Dendritic cell treated with granulocyte-macrophage colony-stimulating factor and Interleukin-4, amounts not matched to agents 40 ng/mL and 50 ng/mL, for 4 days (primary cell): ENCODE data around the gene ATXN7.

Experiments
- H3K27ac Mint-ChIP-seq: one replicate; pipeline ENCODE4 v1.8.0; 2022; ENCODE audit warnings: mild to moderate bottlenecking, mixed read lengths
- H3K27me3 Mint-ChIP-seq: one replicate; pipeline ENCODE4 v1.8.0; 2022; ENCODE audit warnings: mild to moderate bottlenecking, mixed read lengths
- H3K36me3 Mint-ChIP-seq: one replicate; pipeline ENCODE4 v1.8.0; 2022; ENCODE audit warnings: low read depth, mixed read lengths
- H3K4me1 Mint-ChIP-seq: one replicate; pipeline ENCODE4 v1.8.0; 2022; ENCODE audit warnings: low read depth, mixed read lengths
- H3K4me3 Mint-ChIP-seq: one replicate; pipeline ENCODE4 v1.8.0; 2022; ENCODE audit warnings: mild to moderate bottlenecking, moderate library complexity, mixed read lengths
- H3K9me3 Mint-ChIP-seq: one replicate; pipeline ENCODE4 v1.8.0; 2022; ENCODE audit warnings: mixed read lengths
- intact Hi-C: fragments of 100-400 bp; cut with micrococcal nuclease; formaldehyde crosslinking; loops from one replicate; pipeline ENCODE4 v1.15.0; 2022

Gene ATXN7

GRCh38 chr3:63849175-63849574 is 14.5 kb upstream of the ATXN7 start:
- Mint-ChIP-seq H3K4me1 (no peaks in the 10 kb centered on the region), H3K4me3 (no peak overlapping the region), H3K27me3 (no peaks in the 10 kb centered on the region), H3K36me3 (peaks cover 6% of the 10 kb centered on the region), H3K9me3 (no peaks in the 10 kb centered on the region), H3K27ac (no peak overlapping the region)
- intact Hi-C loops: no loop called here

- Mint-ChIP-seq H3K9me3 (no peaks in the 10 kb centered on the region), H3K27me3 (no peaks in the 10 kb centered on the region), H3K36me3 (peaks cover 6% of the 10 kb centered on the region), H3K27ac (no peak overlapping the region), H3K4me1 (no peaks in the 10 kb centered on the region), H3K4me3 (no peak overlapping the region)
- intact Hi-C loops: no loop called here
These were observed 12.4 kb upstream of the ATXN7 start for GRCh38 chr3:63851287-63851686.

- Mint-ChIP-seq H3K4me3 (no peak overlapping the region), H3K27me3 (no peaks in the 10 kb centered on the region), H3K27ac (no peak overlapping the region), H3K36me3 (peaks cover 6% of the 10 kb centered on the region), H3K4me1 (no peaks in the 10 kb centered on the region), H3K9me3 (no peaks in the 10 kb centered on the region)
- intact Hi-C loops: no loop called here
These were observed 10.6 kb upstream of the ATXN7 start for GRCh38 chr3:63853106-63853505.

- Mint-ChIP-seq H3K4me1 (peaks cover 12% of the 10 kb centered on the region), H3K36me3 (peaks cover 6% of the 10 kb centered on the region), H3K9me3 (no peaks in the 10 kb centered on the region), H3K27ac (no peak overlapping the region), H3K27me3 (no peaks in the 10 kb centered on the region), H3K4me3 (no peak overlapping the region)
- intact Hi-C loops: no loop called here
These were observed 8.2 kb upstream of the ATXN7 start for GRCh38 chr3:63855333-63855940.

GRCh38 chr3:63857311-63857710 is 6.4 kb upstream of the ATXN7 start:
- Mint-ChIP-seq H3K9me3 (no peaks in the 10 kb centered on the region), H3K27me3 (no peaks in the 10 kb centered on the region), H3K4me3 (no peak overlapping the region), H3K36me3 (peaks cover 6% of the 10 kb centered on the region), H3K4me1 (peaks cover 30% of the 10 kb centered on the region), H3K27ac (no peak overlapping the region)
- intact Hi-C loops: no loop called here

- no peak overlapping the region for H3K4me3 Mint-ChIP-seq
- peak overlapping the region; percentile 8 for H3K27ac Mint-ChIP-seq
- no peaks in the 10 kb centered on the region for H3K9me3 Mint-ChIP-seq
- peaks cover 49% of the 10 kb centered on the region for H3K4me1 Mint-ChIP-seq
- H3K36me3 Mint-ChIP-seq: peaks cover 13% of the 10 kb centered on the region
- H3K27me3 Mint-ChIP-seq: no peaks in the 10 kb centered on the region
- intact Hi-C loops: loop anchor here (5.0 kb wide), 1 partner anchor 132 kb away; no protein-coding TSS in a partner anchor
These were observed 2.9 kb upstream of the ATXN7 start for GRCh38 chr3:63860776-63861175.

GRCh38 chr3:63861306-63861705 is 2.4 kb upstream of the ATXN7 start:
- H3K27ac Mint-ChIP-seq: no peak overlapping the region

GRCh38 chr3:63862804-63863149 is 890 bp upstream of the ATXN7 start:
- Mint-ChIP-seq H3K27me3 (no peaks in the 10 kb centered on the region), H3K9me3 (no peaks in the 10 kb centered on the region), H3K4me3 (peak overlapping the region; percentile 94), H3K27ac (peak overlapping the region; percentile 95), H3K36me3 (peaks cover 27% of the 10 kb centered on the region), H3K4me1 (peaks cover 54% of the 10 kb centered on the region)
- intact Hi-C loops: loop anchor here (1.0 to 5.0 kb wide), 2 partner anchors 130 to 161 kb away; partner anchors contain the start of gene PSMD6

More at GRCh38 chr3:63861306-63861705, 2.4 kb upstream of the ATXN7 start:
- Mint-ChIP-seq H3K4me1 (peaks cover 49% of the 10 kb centered on the region), H3K36me3 (peaks cover 15% of the 10 kb centered on the region), H3K9me3 (no peaks in the 10 kb centered on the region), H3K27me3 (no peaks in the 10 kb centered on the region), H3K4me3 (no peak overlapping the region)
- intact Hi-C loops: loop anchor here (5.0 kb wide), 1 partner anchor 131 kb away; no protein-coding TSS in a partner anchor

GRCh38 chr3:63864008-63864964 is 619 bp downstream of the ATXN7 start:
- H3K4me1 Mint-ChIP-seq: peaks cover 49% of the 10 kb centered on the region
- H3K9me3 Mint-ChIP-seq: no peaks in the 10 kb centered on the region
- intact Hi-C loops: loop anchor here (1.0 to 5.0 kb wide), 2 partner anchors 48 to 128 kb away; partner anchors contain the start of gene SCAANT1
- peak overlapping the region; percentile 90 for H3K27ac Mint-ChIP-seq
- H3K4me3 Mint-ChIP-seq: peak overlapping the region; percentile 84
- no peaks in the 10 kb centered on the region for H3K27me3 Mint-ChIP-seq
- H3K36me3 Mint-ChIP-seq: peaks cover 27% of the 10 kb centered on the region

- H3K4me1 Mint-ChIP-seq: peaks cover 45% of the 10 kb centered on the region
- peak overlapping the region; percentile 90 for H3K27ac Mint-ChIP-seq
- H3K36me3 Mint-ChIP-seq: peaks cover 27% of the 10 kb centered on the region
- intact Hi-C loops: loop anchor here (1.0 to 5.0 kb wide), 2 partner anchors 47 to 127 kb away; partner anchors contain the start of gene SCAANT1
- H3K4me3 Mint-ChIP-seq: peak overlapping the region; percentile 84
- H3K27me3 Mint-ChIP-seq: no peaks in the 10 kb centered on the region
- no peaks in the 10 kb centered on the region for H3K9me3 Mint-ChIP-seq
These were observed 1.3 kb downstream of the ATXN7 start for GRCh38 chr3:63864965-63865327.

- Mint-ChIP-seq H3K27ac (no peak overlapping the region), H3K4me3 (no peak overlapping the region), H3K4me1 (peaks cover 33% of the 10 kb centered on the region), H3K9me3 (no peaks in the 10 kb centered on the region), H3K36me3 (peaks cover 27% of the 10 kb centered on the region), H3K27me3 (no peaks in the 10 kb centered on the region)
- intact Hi-C loops: no loop called here
These were observed 3.6 kb downstream of the ATXN7 start for GRCh38 chr3:63867225-63867624.

- no peak overlapping the region for H3K27ac Mint-ChIP-seq
- H3K27me3 Mint-ChIP-seq: no peaks in the 10 kb centered on the region
- no peaks in the 10 kb centered on the region for H3K9me3 Mint-ChIP-seq
- no peak overlapping the region for H3K4me3 Mint-ChIP-seq
- intact Hi-C loops: no loop called here
- peaks cover 14% of the 10 kb centered on the region for H3K36me3 Mint-ChIP-seq
- peaks cover 26% of the 10 kb centered on the region for H3K4me1 Mint-ChIP-seq
These were observed 6.4 kb downstream of the ATXN7 start for GRCh38 chr3:63869940-63870614.

GRCh38 chr3:63870615-63871005 is 6.9 kb downstream of the ATXN7 start:
- Mint-ChIP-seq H3K4me1 (peaks cover 26% of the 10 kb centered on the region), H3K36me3 (peaks cover 14% of the 10 kb centered on the region), H3K9me3 (no peaks in the 10 kb centered on the region), H3K4me3 (no peak overlapping the region), H3K27me3 (no peaks in the 10 kb centered on the region), H3K27ac (no peak overlapping the region)
- intact Hi-C loops: no loop called here
